Putamen (tissue), 1 donor: ENCODE measurements around the gene TAF4.
"Not testable (repeated sequence)": the region's sequence is repeated elsewhere in the genome, so short reads cannot be mapped to it uniquely, and the experiment has no call there.

Experiments
- DNase-seq: peaks from one replicate; pipeline ENCODE4 v3.0.0-alpha.2; 2016; ENCODE audit warnings: low spot score

The TAF4 gene

GRCh38 chr20:62065674-62066338 is at the start of gene TAF4:
TAF4 (minus strand) TSS chr20:62065881; CDS start chr20:62065810, 71 bp downstream.
- peak; percentile 77 for DNase-seq

DNA sequence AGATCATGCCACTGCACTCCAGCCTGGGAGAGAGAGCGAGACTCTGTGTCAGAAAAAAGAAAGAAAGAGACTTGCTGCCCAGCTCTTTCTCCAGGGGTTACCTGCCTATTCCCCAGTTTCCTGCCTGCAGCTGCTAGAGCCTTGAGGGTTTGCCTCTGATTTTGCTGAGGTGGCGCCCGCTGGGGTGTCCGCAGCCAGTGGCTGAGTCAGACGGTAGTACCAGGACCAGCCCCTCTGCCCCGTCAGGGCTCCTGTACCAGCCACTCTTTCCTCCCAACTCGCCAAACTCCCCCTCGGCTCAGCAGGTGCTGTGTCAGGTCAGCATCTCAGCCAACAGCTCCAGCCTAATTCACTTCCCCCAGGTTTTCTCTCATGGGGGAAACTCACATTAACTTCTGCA is 49.2 kb upstream of the TAF4 start:
- DNase-seq: no peak

DNA sequence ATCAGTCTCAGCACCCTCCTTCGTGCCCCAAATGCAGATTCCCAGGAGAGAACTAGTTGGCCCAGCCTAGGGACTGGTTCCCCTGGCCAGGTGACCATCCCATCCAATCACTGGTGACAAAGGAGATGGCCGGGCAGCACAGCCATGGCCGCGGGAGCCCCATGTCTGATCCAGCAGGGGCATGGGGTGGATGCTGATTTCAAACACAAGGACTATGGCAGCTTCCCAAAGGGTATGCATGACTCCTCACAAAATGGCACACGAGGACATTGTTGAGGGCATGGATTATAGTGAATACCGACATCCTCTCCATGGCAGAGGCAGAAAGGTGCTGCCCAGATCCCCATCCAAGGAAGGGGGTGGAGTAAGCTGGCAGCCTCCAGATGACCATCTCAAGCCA is 46.7 kb upstream of the TAF4 start:
- no peak for DNase-seq

GRCh38 chr20:62111148-62111547 is 45.5 kb upstream of the TAF4 start:
- DNase-seq: no peak

- DNase-seq: no peak
Measured at GRCh38 chr20:62105592-62105991, 39.9 kb upstream of the TAF4 start.

- no peak for DNase-seq
Measured at GRCh38 chr20:62104791-62105345, 39.2 kb upstream of the TAF4 start.

- no peak for DNase-seq
Measured at GRCh38 chr20:62104234-62104789, 38.6 kb upstream of the TAF4 start.

DNA sequence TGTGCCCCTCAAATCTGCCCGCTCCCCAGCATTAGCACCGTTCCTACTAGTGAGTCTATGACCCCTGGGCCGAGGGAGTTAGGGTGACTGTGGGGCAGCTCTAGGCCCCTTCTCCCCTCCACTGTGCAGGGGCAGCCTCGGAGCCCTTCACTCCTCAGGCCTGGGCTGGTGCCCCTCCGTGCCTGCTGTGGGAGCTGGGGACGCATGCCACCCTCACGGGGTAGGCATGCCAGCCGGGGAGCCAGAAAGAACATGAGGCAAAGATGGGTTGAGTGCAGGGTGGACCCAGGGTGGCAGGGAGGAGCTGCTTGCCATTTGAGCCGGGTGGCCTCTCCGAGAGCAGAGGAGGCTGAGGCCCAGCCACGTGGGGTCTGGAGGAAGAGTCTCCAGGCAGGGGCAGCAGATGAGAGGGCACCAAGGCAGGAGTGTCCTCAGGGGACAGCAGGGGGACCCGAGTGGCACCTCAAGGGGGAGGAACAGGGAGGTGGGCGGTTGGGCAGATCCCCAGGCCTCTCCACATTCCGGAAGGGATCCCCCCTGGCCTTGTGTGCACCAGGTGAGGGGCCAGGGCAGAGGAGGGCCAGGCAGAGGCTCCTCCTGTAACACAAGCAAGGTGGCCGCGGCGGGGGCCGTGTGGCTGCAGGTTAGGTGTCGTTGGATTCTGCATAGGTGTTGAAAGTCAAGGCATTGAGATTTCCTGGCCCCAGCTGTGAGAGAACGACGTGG is 38.0 kb upstream of the TAF4 start:
- DNase-seq: no peak

DNA sequence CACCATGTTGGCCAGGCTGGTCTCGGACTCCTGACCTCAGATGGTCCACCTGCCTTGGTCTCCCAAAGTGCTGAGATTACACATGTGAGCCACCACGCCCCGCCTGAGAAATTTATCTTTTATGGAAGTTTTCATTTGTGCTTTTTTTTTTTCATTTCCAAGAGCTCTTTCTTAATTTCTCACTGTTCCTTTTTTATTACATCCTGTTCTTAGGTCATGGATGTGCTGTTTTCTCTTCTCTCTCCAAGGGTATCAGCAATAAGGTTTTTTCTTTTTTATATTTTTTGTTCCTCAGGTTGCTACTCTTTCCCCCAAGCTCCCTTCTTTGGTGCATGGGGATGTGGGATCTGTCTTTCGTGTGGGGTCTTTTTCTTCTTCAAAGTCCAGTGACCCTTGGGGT is 35.4 kb upstream of the TAF4 start:
- DNase-seq: no peak

DNA sequence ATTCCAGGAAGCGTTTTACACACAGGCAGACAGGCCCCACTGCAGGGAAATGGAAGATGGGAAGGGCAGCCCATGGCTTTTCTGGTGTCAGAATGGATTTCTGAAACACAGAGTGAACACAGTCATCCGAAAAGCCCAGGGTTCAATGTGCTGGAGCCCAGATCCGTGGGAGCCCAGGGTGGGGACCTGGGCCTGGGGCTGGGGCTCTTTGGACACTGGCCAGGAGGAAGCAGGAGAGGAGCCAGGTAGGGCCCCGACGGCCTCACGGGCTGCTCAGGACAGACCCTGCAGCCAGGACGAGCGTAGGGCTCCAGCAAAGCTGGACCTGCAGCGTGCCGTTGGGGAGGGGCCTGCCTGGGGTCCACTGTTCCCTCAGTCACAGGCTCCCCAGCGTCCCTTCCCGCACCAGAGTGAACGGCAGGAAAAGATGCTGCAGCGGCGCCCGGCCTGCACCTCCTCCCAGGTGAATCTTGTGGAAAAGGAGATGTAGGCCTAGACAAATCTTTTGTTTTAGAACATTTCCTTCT is 32.3 kb upstream of the TAF4 start:
- no peak for DNase-seq

DNA sequence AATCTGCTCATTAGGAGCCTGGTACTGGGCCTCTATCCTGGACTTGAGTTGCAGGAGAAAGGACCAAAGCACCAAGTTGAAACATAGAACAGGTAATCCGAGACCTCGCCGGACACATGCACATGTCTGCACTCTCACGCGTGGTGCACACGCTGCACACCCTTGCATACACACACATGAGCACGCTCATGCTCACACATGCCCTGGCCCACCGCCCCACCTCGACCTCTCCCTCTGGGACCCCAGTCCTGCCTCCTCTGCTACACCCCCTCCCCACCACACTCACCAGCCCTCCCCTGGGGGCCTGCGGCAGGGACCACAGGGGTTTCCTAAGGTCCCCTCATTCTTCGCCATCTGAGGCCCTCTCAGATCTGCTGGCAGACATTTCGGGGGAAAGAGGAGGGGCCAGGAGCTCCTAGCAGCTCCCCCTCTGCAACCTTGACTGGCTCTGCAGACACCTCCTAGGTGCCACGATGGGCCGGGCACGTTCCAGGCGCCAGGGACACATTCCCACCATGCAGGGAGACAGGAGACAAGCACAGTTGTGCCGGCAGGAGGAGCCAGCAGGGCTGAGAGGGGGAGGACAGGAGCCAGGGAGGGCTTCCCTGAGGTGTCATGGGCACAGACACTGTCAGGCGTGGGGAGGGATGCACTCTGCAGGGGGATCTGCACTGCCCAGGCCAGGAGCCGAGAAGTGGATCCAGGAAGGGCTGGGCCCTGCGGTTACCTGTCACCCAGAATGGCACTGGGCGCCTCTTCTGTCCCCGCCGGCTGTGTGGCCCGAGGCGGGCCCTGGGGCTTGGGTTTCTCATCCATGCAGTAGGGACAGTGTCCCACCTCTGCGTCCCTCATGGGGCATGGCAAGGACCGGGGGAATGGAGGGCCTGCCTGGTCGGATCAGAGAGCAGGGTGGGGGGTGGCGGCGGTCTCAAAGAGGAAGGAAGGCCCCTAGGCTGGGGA is 31.0 kb upstream of the TAF4 start:
- no peak for DNase-seq

DNA sequence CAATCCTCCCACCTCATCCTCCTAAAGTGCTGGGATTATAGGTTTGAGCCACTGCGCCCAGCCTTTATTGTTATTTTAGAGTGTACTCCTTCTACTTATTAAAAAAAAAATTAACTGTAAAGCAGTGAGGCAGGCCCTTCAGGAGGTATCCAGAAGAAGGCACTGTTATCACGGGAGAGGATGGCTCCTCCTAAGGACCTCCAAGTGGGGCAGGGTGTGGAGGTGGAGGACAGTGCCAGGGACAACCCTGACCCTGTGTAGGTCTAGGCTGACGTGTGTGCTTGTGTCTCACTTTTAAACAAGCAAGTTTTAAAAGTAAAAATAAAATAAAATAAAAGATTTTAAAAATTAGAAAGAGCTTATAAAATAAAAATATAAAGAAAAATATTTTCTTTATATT is 23.7 kb upstream of the TAF4 start:
- no peak for DNase-seq

- no peak for DNase-seq
Measured at GRCh38 chr20:62088258-62089127, 22.8 kb upstream of the TAF4 start.

GRCh38 chr20:62087632-62088031 is 22.0 kb upstream of the TAF4 start:
- DNase-seq: no peak

DNA sequence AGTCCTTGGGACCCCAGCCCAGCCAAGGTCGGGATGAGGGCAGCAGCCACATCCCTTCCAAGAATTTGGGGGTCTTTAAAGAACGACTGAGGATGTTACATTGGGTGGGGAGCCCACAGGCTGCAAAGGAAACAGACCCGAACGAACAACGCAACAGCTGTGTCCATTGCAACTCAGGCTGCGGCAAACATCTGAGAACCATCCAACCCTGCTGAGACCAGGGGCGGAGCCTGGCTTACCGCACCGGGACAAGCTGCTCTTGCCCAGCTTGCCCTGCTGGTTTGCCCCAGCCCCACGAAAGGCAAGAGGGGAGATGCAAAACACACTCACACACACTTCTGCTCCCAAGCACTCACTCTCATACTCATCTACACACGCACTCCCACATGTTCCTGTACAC is 21.5 kb upstream of the TAF4 start:
- no peak for DNase-seq

DNA sequence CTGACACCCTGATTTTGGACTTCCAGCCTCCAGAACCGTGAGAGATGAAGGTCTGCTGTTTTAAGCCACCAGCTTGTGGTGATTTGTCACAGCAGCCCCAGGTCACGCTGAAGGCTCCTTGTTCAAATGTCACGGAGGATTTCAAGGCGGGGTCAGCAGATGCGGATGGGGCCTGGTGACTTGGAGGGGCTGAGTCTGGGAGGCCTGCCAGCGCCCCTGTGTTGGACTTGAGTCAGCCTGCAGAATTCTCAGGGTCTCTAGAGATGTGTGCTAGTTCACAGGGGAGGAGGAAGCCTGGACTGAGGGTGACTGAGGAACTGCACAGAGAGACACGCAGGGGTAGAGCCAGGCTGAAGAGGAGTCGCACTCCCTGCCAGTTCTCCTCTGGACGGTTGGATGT is 19.5 kb upstream of the TAF4 start:
- no peak for DNase-seq

DNA sequence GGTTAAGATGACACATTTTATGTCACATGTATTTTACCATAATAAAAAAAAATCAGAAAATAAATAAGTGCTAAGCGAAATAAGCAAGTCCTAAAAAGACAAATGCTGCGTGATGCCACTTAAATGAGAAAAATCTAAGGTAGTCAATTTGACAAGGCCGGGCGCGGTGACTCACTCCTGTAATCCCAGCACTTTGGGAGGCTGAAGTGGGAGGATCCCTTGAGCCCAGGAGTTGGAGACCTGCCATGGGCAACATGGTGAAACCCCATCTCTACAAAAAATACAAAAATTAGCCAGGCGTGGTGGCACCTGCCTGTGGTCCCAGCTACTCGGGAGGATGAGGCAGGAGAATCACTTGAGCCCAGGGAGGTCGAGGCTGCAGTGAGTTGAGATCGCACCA is 18.5 kb upstream of the TAF4 start:
- DNase-seq: not testable (repeated sequence)

DNA sequence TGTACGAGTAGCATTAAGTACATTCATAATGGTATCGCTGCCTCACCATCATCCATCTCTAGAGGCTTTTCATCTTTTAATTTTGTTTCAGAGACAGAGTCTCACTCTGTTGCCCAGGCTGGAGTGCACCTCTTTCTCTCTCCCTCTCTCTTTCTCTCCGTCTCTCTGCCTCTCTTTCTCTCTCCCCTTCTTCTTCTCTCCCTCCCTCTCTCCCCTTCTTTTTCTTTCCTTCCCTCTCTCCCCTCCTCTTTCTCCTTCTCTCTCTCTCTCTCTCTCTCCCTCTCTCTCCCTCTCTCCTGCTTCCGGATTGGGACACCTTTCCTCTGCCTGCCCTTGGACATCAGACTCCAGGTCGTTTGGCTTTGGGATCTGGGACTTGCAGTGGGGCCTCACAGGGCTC is 17.6 kb upstream of the TAF4 start:
- DNase-seq: no peak

- no peak for DNase-seq
Measured at GRCh38 chr20:62080249-62080990, 14.7 kb upstream of the TAF4 start.

- DNase-seq: no peak
Measured at GRCh38 chr20:62079166-62079565, 13.5 kb upstream of the TAF4 start.
